Posterior cingulate gyrus (tissue), 11 donors: ENCODE data around the gene DNAJC25.
"Not testable (repeated sequence)": the region's sequence is repeated elsewhere in the genome, so short reads cannot be mapped to it uniquely, and the experiment has no call there.

ENCODE experiments used
- DNase-seq, 10 donors: peaks; one replicate each; pipeline versions ENCODE4 v3.0.0 to v3.0.0-alpha.2; 2020 to 2021; ENCODE audit warnings: mixed read lengths in 3 of 10
- intact Hi-C: fragments of 100-400 bp; cut with DNase I; formaldehyde crosslinking; loops from one replicate; pipeline ENCODE4 v1.15.1; 2023

The DNAJC25 gene

GRCh38 chr9:111631214-111631971, at the start of gene DNAJC25:
TSS of gene DNAJC25 (plus strand) at chr9:111631334. CDS start at chr9:111631408, 74 bp downstream.
- intact Hi-C loops: loop anchor here (2.0 kb wide), 2 partner anchors 33 to 59 kb away; partner anchors contain the start of gene PTGR1
- peak; percentile 94 to 100 (median 98) for DNase-seq

GRCh38 chr9:111582888-111583287, 48.2 kb upstream of the DNAJC25 start:
- DNase-seq: no peak
- intact Hi-C loops: no loop called here

- intact Hi-C loops: no loop called here
- no peak for DNase-seq
Measured at GRCh38 chr9:111586378-111586777, 44.8 kb upstream of the DNAJC25 start.

GRCh38 chr9:111588846-111589245, 42.3 kb upstream of the DNAJC25 start:
- intact Hi-C loops: no loop called here
- DNase-seq: no peak

- intact Hi-C loops: loop anchor here (2.0 to 10.0 kb wide), 2 partner anchors 33 to 477 kb away; partner anchors contain the start of gene DNAJC25
- peak; percentile 22 to 93 (median 55) for DNase-seq
Measured at GRCh38 chr9:111597852-111598732, 33.0 kb upstream of the DNAJC25 start.

GRCh38 chr9:111598733-111599091, 32.4 kb upstream of the DNAJC25 start:
- intact Hi-C loops: loop anchor here (2.0 to 10.0 kb wide), 2 partner anchors 32 to 476 kb away; partner anchors contain the start of gene DNAJC25

GRCh38 chr9:111599092-111599954, 31.8 kb upstream of the DNAJC25 start, which contains the start of gene PTGR1:
TSS of gene PTGR1 (minus strand) at chr9:111599647. CDS start at chr9:111597422, 2,225 bp downstream.
- intact Hi-C loops: loop anchor here (2.0 to 10.0 kb wide), 2 partner anchors 31 to 475 kb away; partner anchors contain the start of gene DNAJC25
- DNase-seq: peak; percentile 45 to 96 (median 77)

More at GRCh38 chr9:111598733-111599091, 32.4 kb upstream of the DNAJC25 start:
- peak in 1 of 10 donors; percentile 16 for DNase-seq

- intact Hi-C loops: loop anchor here (2.0 to 10.0 kb wide), 2 partner anchors 31 to 475 kb away; partner anchors contain the start of gene DNAJC25
- peak in 3 of 10 donors; percentile 8 to 83 (median 13) for DNase-seq
Measured at GRCh38 chr9:111599955-111600343, 31.2 kb upstream of the DNAJC25 start.

- intact Hi-C loops: no loop called here
Measured at GRCh38 chr9:111601237-111602018, 29.7 kb upstream of the DNAJC25 start.

GRCh38 chr9:111603041-111603440, 28.1 kb upstream of the DNAJC25 start:
- intact Hi-C loops: no loop called here
- no peak for DNase-seq

More at GRCh38 chr9:111601237-111602018, 29.7 kb upstream of the DNAJC25 start:
- DNase-seq: no peak

- DNase-seq: no peak
- intact Hi-C loops: no loop called here
Measured at GRCh38 chr9:111604054-111604615, 27.0 kb upstream of the DNAJC25 start.

- intact Hi-C loops: no loop called here
- no peak for DNase-seq
Measured at GRCh38 chr9:111605041-111605559, 26.0 kb upstream of the DNAJC25 start.

GRCh38 chr9:111610149-111610548, 21.0 kb upstream of the DNAJC25 start:
- intact Hi-C loops: no loop called here
- DNase-seq: no peak

- intact Hi-C loops: no loop called here
- DNase-seq: no peak
Measured at GRCh38 chr9:111610845-111611244, 20.3 kb upstream of the DNAJC25 start.

- intact Hi-C loops: no loop called here
- DNase-seq: no peak
Measured at GRCh38 chr9:111613436-111614040, 17.6 kb upstream of the DNAJC25 start.

GRCh38 chr9:111615928-111616327, 15.2 kb upstream of the DNAJC25 start:
- no peak for DNase-seq
- intact Hi-C loops: no loop called here

- peak in 1 of 10 donors; percentile 82 for DNase-seq
- intact Hi-C loops: not testable (repeated sequence)
Measured at GRCh38 chr9:111617349-111617748, 13.8 kb upstream of the DNAJC25 start.

GRCh38 chr9:111621895-111622480, 9.1 kb upstream of the DNAJC25 start:
- intact Hi-C loops: no loop called here
- peak in 5 of 10 donors; percentile 18 to 89 (median 41) for DNase-seq
